ENCODE results near the gene POLA1.

- no peak for TF ChIP-seq CTCF (IDR thresholded peaks at IDR 0.05)
- no peak for TF ChIP-seq POLR2A (IDR thresholded peaks at IDR 0.05)
These were observed 10.8 kb upstream of the POLA1 start for GRCh38 chrX:24682739-24683432.

Data from testis (tissue), 2 donors.